ENCODE measurements around the gene HYDIN.
"Not testable (repeated sequence)": the region's sequence is repeated elsewhere in the genome, so short reads cannot be mapped to it uniquely, and the experiment has no call there.

HYDIN gene

DNA sequence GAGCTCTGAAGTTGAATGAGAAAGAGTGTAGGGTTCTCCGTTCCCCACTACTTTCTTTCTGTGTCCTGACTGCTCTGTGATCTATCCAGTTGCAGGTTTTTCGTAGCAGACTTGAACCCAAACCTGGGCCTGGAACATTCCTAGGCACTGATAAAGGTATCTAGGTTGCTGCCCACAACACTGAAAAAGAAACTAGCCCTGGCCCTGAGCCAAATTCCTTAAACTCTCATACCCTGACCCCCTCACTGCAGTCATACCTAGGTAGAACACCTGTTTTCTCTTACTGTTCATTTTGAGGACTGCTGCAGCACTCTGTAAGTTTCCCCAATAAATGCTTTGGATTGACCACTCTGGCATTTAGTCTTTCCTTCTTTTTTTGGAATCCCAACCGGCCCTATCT lies 5.4 kb downstream of the HYDIN start:
- DNase-seq (ENCODE audit: low spot score), result no peak

DNA sequence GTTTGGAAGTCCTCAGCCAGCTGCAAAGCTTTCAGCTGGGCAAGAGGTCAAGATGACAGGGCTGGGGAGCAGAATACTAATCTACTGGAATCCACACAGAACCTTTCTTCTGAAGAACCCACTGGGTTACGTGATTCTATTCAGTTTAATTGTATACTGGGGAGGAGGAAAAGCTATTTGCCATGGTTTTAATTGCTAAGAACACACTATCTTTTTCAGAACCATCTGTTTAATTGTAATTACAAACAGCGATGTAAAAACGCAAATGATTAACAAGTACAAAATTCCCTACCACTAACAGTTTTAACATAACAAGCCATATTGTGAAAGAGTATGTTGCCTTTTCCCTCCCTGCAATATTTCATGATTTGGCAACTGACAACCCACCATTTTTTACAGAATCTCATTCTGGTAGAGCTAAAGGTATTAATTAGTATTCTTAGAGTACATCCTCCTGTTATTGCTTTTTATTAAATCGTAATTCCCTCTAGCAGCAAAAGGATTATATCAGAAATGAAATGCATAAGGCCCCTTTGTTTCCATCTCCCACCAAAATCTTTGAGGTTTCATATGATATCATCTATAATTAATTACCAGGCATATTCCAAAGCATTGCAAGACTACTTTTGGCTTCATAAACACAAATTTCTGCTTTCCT lies 12.1 kb downstream of the HYDIN start:
- DNase-seq (ENCODE audit: low spot score), result no peak

GRCh38 chr16:71217506-71217905 lies 13.0 kb downstream of the HYDIN start:
- DNase-seq (ENCODE audit: low spot score), result no peak

GRCh38 chr16:71216714-71217113 lies 13.8 kb downstream of the HYDIN start:
- no peak for DNase-seq (ENCODE audit: low spot score)

- no peak for DNase-seq (ENCODE audit: low spot score)
These were observed 15.7 kb downstream of the HYDIN start for GRCh38 chr16:71214746-71215381.

DNA sequence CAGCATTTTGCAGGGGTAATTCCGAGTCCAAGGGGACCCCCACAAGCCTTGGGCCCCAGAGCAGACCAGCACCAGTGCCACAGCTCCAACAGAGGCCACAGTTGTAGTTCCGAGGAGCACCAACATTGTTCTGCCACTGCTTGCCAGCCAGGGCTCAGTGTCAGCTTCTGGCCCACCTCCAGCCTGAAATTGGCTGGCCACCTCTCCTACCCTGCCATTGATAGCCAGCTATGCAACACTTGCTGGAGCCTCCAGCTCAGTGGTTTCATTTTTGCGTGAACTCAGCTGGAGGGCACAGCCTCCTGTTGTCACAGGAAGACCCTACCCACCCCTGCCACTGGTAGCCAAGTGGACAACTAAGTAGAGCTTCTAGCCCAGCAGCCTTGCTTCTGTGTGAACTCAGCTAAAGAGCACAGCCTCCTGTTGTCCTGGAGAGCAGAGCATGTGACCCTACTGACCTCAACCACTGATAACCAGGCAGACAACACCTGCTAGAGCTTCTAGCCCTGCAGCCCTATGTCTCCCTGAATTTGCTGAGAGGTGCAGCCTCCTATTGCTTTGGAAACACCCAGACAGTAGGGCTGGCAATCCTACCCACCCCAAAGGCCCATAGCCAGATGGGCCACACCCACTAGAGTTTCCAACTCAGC lies 24.9 kb downstream of the HYDIN start:
- no peak for DNase-seq (ENCODE audit: low spot score)

DNA sequence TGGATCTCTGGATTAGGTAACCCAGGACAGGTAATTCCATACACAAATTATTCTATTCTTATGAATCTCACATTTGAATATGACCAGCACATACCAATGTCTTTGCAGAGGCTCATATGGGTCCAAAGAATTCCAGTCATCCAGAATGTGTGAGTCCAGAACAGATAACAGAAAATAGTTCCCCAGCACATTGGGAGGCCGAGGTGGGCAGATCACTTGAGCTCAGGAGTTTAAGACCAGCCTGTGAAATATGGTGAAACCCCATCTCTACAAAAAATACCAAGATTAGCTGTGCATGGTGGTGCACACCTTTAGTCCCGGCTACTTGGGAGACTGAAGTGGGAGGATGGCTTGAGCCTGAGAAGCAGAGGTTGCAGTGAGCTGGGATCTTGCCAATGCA lies 26.9 kb downstream of the HYDIN start:
- no peak for DNase-seq (ENCODE audit: low spot score)

DNA sequence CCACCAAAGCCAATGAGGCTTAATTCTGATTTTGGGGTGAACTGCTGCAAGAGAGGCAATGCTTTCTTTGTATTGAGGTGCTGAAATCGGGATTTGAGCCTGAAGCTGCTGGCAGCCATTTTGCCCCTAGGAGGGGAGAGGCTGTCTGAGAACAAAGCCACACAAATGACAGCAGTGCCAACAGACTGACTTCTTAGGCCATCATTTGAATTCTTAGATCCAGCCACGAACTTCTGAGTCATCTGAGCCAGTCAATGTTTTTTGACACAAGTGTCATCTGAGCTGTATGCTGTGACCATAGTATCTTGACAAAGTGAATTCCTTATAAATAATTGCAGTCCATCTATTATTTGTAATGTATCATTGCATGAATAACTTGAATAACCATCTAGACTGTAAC lies 29.0 kb downstream of the HYDIN start:
- no peak for DNase-seq (ENCODE audit: low spot score)

DNA sequence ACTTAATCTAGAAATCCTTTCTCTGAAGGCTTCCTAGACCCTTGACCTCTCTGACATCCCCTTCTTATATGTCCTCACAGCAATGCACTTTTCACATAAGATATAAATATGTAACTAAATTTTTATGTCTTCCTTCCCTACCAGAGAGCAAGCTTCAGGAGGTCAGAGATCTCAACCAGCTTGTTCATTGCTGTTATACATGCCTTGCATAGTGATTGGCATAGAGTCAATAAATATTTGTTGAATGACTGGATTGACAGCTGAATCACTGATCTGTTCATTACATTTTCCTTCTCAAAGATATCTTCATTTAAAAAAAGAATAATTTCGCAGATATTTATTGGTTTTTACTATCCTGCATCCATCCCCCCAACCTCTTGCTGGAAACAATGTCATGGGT lies 29.5 kb downstream of the HYDIN start:
- DNase-seq (ENCODE audit: low spot score), result no peak

DNA sequence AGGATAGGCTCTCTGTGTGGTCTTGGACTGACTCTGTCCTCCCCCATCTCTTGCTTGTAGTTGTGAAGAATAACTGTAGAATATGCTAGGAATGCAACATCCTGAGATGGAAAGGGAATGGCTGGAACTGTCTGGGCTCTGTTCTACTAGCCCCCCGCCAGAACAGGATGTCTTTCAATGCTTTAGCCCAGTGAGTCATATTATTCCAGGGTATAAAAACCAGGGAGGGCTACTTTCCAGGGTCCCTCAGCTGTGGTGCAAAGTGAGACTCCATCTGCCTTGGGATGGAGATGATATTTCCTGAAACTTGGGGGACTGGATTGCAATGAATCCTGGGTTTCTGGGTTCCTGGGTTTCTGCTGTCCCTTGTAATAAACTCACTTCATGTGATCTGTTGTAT lies 32.1 kb downstream of the HYDIN start:
- no peak for DNase-seq (ENCODE audit: low spot score)

DNA sequence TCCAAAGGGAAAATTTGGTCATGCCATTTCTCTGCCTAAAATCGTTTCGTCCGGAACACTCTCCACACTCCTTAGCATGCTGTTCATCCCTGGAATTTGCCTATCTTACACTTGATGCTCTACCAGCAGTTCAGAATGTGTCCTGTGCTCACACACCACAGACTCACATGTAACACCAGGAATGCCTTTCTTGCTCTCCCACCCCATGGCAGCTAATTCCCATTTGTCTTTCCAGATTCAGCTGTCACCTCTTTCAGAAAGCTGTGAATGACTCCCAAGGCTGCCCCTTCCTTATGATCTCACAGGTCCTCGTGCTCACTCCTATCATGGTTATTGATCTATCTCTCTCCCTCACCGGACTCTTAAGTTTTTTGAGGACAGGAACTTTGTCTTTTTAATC lies 38.1 kb downstream of the HYDIN start:
- no peak for DNase-seq (ENCODE audit: low spot score)

- DNase-seq (ENCODE audit: low spot score), result no peak
These were observed 41.4 kb downstream of the HYDIN start for GRCh38 chr16:71188956-71189712.

DNA sequence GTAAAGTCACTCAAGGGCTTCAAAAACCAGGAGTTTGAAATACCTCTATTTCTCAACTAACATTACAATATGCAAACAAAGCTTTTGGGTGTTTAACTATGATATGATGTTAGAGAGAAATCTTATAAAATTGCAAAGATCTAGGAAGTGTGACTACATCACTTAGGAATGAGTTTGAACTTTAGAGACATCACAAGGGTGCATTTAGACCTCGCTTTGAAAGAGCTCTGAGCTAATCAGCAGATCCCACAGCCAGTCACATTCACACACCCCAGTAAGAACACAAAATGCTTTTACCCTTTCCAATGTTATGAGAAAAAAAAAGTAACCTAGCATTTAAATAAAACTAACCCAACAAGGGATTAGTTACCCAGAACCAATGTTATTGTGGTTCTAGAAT lies 45.2 kb downstream of the HYDIN start:
- DNase-seq (ENCODE audit: low spot score), result no peak

DNA sequence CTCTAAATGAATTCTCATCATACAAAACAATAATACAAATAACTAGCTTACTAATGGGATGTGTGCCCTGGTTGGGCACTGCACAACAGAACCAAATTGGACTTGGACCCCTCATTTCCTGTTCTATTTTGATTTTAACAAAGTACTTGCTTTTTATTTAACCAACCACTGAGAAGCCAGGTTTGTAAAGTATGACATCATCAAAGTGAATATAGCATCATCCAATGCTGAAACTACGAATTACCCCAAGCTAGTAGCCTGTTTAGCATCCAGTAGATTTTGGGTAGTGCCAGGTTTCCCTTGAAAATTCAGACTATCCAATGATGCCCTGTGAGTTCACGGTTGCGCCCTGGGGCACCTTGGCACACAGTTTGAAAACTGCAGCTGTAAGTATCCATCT lies 51.0 kb downstream of the HYDIN start:
- DNase-seq (ENCODE audit: low spot score), result no peak

- no peak for DNase-seq (ENCODE audit: low spot score)
These were observed 57.9 kb downstream of the HYDIN start for GRCh38 chr16:71172481-71173207.

- DNase-seq (ENCODE audit: low spot score), result not testable (repeated sequence)
These were observed 69.5 kb downstream of the HYDIN start for GRCh38 chr16:71161007-71161406.

- DNase-seq (ENCODE audit: low spot score), result not testable (repeated sequence)
These were observed 73.2 kb downstream of the HYDIN start for GRCh38 chr16:71157278-71157677.

GRCh38 chr16:71153329-71153728 lies 77.2 kb downstream of the HYDIN start:
- not testable (repeated sequence) for DNase-seq (ENCODE audit: low spot score)

- not testable (repeated sequence) for DNase-seq (ENCODE audit: low spot score)
These were observed 78.9 kb downstream of the HYDIN start for GRCh38 chr16:71151654-71152053.

GRCh38 chr16:71143246-71143645 lies 87.3 kb downstream of the HYDIN start:
- DNase-seq (ENCODE audit: low spot score), result not testable (repeated sequence)

DNA sequence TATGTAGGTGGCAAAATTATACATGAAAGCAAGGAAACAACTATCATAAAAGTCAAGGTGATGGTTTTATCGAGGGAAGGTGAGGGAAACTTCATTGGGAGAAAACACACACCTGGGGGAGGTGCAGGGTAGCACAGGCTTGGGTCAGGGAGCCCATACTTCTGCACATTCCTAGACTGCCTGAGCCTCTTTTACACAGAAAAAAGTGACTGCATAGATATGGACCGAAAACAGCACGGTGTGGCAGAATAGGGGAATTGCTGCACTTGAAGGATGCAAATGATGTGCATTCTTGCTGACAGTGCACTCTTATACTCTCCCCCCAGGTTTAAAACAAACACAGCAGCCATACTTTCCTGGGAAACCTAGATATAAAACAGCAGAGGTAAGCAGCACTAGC lies 120.0 kb downstream of the HYDIN start:
- not testable (repeated sequence) for DNase-seq (ENCODE audit: low spot score)

DNA sequence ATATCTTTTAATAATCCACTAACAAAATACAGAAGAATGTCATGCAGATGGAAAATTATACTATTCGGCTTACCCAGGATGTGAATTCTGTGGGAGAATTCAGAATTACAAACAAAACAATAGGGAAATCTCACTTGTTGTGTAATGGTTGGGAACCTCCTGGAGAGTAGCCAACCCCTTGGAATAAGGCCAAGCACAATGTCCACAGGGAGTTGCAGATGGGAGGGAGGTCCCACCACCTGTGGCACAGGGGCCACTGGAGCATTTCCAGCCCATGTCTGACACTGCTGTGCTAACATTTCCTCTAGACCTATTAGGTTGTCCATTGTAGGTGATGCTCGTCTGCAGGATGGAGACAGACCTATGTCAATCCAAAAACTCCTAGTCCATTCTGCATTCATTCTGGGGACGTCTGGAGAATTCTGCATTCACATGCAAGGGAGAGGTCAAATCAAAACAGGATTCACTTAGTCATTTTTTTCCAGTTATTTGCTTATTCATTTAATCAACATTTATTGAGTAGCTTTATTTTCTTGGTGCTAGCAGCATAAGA lies 120.8 kb downstream of the HYDIN start:
- DNase-seq (ENCODE audit: low spot score), result not testable (repeated sequence)

All from CD4-positive, alpha-beta T cell treated with Interleukin-15 for 4 hours (primary cell).